GM18520 (cell line): ENCODE data around the gene TET2.
A peak's percentile ranks its signal among the peaks of the same experiment; 100 is the strongest.
"Not testable (repeated sequence)": the region's sequence is repeated elsewhere in the genome, so short reads cannot be mapped to it uniquely, and the experiment has no call there.

Experiments
- ATAC-seq: cut with Tn5 transposase; IDR thresholded peaks from one replicate; pipeline ENCODE4 v1.9.1; 2021; ENCODE audit not compliant: unreplicated experiment

The TET2 gene

DNA sequence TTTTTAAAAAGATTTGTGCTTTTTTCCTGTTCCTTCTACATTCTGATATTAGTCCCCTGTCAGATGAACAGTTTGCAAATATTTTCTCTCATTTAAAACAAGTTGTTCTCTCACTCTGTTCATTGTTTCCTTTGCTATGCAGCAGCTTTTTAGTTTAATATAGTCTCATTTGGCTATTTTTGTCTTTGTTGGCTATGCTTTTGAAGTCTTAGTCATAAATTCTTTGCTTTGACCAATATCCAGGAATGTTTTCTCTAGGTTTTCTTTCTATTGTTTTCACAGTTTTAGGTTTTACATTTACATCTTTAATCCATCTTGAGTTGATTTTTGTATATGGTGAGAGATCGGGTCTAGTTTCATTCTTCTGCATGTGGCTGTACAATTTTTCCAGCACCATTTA is 136.8 kb downstream of the TET2 start:
- ATAC-seq = no peak

DNA sequence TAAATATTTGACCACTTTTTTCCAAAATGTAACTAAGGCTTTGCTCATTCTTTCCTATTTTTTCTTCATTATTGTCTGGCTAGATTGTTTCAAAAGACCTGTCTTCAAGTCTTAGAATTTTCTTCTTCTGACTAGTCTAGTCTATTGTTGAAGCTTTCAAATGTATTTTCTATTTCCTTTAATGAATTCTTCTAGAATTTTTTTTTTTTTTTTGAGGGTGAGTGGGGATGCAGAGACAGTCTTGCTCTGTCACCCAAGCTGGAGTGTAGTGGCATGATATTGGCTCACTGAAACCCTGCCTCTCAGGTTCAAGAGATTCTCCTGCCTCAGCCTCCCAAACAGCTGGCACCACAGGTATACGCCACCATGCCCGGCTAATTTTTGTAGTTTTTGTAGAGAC is 141.4 kb downstream of the TET2 start:
- no peak for ATAC-seq

DNA sequence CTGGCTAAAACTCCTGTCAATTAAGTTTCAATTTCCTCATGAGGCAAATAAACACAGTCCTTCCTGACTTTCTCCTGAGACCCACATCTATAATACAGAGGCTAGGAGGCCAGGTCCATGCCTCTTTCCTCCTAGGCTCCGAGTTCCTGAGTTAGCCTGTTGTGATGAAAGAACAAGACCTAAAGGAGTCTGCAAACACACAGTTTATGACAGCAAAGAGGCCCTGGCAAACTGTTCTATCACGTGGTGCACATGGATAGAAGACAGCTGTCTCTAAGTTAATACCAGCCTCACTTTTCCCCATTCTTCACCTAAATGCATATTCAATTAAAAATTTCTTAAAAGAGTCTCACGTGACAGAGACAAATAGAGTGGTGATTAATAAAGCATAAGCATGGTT is 145.2 kb downstream of the TET2 start:
- ATAC-seq = no peak

DNA sequence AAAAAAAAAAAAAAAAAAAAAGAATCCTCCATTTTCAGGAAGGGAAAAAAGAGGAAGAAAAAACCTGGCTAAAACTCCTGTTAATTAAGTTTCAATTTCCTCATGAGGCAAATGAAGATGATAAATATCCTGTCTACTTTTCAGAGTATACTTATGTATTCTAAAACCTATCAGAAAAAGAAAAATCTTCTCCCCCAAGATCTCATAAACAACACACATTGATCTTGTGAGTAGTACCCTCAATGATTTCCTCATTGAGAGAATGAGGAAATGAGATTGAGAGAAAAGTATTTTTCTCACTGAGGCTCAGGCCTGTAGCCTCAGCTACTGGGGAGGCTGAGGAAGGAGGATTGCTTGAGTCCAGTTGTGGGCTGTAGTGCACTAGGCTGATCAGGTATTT is 146.7 kb downstream of the TET2 start:
- ATAC-seq = no peak

DNA sequence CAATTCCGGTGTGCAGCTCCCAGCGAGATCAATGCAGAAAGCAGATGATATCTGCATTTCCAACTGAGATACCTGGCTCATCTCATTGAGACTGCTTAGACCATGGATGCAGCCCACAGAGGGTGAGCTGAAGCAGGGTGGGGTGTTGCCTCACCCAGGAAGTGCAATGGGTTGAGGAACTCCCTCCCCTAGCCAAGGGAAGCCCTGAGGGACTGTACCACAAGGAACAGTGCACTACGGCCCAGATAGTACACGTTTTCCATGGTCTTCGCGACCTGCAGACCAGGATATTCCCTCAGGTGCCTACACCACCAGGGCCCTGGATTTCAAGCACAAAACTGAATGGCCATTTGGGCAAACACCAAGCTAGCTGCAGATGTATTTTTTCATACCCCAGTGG is 150.0 kb downstream of the TET2 start:
- no peak for ATAC-seq

DNA sequence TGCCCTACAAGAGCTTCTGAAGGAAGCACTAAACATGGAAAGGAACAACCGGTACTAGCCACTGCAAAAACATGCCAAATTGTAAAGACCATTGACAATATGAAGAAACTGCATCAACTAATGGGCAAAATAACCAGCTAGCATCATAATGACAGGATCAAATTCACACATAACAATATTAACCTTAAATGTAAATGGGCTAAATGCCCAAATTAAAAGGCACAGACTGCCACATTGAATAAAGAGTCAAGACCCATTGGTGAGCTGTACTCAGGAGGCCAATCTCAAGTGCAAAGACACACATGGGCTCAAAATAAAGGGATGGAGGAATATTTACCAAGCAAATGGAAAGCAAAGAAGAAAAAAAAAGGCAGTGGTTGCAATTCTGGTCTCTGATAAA is 152.4 kb downstream of the TET2 start:
- ATAC-seq = not testable (repeated sequence)

DNA sequence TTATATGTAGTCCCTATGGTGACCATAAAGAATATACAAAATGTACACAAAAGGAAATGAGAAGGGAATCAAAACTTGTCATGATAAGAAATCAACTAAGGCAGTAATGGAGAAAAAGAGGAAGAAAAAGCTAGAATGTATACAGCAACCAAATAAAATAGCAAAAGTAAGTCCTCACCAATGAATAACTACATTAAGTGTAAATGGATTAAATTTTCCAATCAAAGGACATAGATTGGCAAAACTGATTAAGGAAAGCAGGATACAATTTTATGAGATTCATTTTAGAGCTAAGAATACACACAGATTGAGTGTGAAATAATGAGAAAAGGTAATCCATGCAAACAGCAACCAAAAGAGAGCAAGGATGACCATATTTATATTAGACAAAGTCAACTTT is 157.4 kb downstream of the TET2 start:
- ATAC-seq = no peak

DNA sequence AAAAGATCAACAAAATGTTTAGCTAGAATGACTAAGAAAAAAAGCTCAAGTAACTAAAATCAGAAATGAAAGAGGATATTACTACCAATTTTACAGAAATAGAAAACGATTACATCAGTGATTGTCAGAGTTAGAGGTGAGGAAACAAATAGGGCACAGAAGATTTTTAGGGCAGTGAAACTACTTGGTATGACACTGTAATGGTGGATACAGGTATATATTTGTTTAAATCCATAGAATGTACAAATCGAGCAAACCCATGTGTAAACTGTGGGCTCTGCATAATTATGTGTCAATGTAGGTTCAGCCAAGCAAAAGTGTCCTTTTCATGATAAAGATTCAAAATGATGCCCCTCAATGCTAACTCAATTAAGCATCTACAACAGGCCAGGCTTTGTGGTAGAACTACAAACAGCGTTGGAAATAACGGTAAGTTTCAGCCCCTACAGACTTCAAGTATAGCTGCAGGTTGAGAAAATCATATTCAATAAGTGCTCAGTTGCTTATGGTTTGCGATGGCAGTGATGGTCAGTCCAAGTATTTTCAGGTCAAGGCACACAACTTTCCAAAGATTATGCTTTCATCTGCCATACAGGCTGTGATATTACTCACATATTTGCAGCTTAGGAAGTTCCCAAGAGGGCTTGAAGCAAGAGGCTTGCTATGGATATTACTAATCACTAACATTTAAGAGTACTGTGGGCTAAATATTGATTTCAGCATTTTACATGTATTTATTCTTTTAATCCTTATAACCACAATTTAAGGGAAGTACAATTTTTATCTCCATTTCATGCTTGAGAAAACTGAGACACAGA is 158.6 kb downstream of the TET2 start:
- peak; percentile 32 for ATAC-seq

DNA sequence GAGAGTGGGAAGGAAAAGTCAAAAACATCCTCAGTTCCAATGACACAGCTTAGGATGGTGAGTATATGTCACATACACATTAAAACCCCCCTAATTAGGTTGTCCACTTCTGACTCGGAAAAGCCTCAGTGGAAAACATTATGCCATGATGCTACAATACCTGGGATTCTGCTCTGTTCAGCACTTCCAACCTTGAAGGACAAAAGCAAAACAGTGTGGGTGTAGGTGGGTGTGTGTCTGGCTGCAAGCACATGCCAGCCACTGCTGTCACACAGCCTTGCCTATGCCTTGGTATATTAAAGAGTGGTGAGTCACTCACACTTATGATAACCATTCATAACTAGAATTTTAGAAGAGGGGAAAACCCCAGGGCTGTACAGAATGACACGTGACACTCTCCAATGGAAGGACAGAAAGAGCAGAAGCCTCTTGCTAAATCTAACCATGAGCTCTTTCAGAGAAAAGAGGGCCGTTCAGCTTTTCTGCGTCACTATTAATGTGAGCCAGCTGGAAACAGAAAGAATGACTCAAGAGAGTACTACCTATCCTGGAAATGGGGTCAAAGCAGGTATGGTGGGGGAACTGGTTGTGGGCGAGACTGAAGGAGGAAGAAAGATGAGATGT is 159.6 kb downstream of the TET2 start:
- peak; percentile 90 for ATAC-seq

DNA sequence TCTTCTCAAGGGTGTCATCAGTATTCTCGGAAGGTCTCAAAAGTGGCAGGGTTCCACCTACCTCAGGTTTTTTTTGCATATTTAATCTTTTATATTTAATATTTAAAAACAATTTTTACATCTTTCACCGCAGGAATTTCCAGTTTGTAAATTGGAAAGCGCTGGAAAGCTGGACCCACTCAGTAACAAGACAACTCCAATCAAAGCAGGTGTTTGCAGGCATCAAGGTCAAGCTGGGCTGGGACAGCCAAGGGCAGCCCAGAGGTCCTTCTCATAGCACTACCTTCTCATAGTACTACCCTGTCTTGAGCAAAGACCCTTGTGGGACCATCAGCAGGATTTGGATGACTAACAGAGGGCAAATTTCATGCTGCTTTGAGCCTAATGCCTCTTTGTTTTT is 160.1 kb downstream of the TET2 start:
- ATAC-seq = no peak

DNA sequence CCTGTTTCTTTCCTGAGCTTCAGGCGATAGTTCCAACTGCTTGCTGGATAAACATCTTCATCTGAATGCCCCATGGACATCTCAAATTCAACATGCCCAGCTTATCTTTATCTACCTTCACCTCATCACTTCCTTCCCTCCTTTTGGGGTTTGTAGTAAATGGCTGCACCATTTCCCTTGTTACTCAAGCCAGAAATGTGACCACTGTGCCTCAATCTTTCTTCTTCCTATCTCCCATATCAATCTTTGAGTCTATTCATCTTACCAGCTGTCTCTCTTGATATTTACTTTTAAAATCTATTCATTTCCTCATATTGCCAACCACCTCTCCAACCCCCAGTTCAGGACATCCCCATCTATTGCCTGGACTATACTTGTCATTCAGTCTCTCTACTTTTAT is 171.8 kb downstream of the TET2 start:
- ATAC-seq = no peak

DNA sequence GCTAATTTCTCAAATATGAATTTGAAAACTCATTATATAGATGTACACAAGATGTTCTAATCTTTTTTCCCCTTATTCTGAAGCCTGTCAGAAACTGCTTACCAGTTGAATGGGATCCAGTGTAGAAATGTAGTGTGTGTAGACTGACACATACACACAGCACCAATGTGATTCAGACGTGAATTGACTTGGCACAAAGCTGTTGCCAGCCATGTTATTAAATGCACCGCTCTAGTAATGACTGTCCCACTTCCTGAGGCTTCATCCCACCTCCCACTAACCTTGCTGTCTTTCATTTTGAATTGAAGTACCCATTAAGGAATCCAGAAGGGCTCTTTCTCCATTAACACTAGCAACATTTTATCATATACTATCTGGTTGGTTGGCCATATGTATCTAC is 180.5 kb downstream of the TET2 start:
- ATAC-seq = no peak

DNA sequence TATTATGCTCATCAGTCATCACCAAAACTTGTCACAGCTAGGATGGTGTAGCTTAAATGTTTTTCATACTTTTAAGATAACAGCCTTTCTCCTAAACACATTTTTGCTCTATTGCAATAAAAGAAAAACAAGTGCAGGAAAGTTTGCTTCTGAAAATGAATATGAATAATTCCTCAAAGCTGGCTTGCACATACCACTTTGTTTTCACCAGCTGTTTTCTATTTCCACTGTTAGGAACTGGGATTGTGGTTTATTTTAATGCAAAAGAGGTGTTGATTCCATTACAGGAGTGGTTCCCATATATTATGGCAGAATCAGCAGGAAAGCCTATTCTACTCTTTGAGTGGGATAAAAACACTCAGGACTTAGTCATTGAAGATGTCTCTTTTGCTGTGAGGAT is 181.3 kb downstream of the TET2 start:
- ATAC-seq = no peak

DNA sequence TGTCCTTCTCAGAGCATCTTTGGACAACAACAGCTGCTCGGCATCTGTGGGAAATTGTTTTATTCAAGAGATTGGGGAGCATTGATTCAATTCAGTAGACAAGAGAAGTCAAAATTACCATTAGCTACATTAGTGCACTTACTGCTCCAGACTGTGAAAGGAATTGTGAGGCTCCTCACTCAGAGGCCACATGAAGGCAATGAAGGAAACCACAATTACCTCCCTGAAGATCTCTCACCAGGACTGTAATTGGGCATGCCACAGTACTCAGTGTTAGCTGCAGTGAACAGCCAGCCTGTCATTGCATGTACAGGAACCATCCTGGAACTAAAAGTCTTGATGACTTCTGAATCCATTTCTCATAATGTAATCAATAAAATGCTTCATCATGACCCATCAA is 182.4 kb downstream of the TET2 start:
- ATAC-seq = no peak
